HepG2 (cell line): ENCODE measurements around the gene SPTSSB. TPM values are rescaled to one million over a fixed set of nuclear protein-coding genes. Genes with fewer than 3 reads are reported as not detected.
A peak's percentile ranks its signal among the peaks of the same experiment; 100 is the strongest.

Experiments used
- ARID2 ChIP-seq: sonication (generic); formaldehyde crosslinking; IDR thresholded peaks from 2 replicates; pipeline ENCODE4 v1.8.1; 2022; ENCODE audit warnings: mild to moderate bottlenecking, missing genetic modification reagents, borderline replicate concordance
- BHLHE40 ChIP-seq: IDR thresholded peaks from 2 replicates; pipeline ENCODE4 v1.6.1; 2011; ENCODE audit warnings: low read length, improper control_type of control experiment
- GLI4 ChIP-seq: sonication (generic); formaldehyde crosslinking; IDR thresholded peaks from 2 replicates; pipeline ENCODE4 v1.5.1; 2020; ENCODE audit warnings: missing genetic modification reagents, mild to moderate bottlenecking, moderate library complexity, borderline replicate concordance
- HNF4A ChIP-seq: sonication (generic); formaldehyde crosslinking; IDR thresholded peaks from 2 replicates; pipeline ENCODE4 v1.4.0; 2020; ENCODE audit warnings: missing genetic modification reagents
- IKZF4 ChIP-seq: sonication (generic); formaldehyde crosslinking; IDR thresholded peaks from 2 replicates; pipeline ENCODE4 v1.5.1; 2020; ENCODE audit warnings: borderline replicate concordance, mild to moderate bottlenecking, low read depth, missing genetic modification reagents; ENCODE audit errors: not compliant biosample characterization
- IRF1 ChIP-seq: sonication (generic); formaldehyde crosslinking; IDR thresholded peaks from 2 replicates; pipeline ENCODE4 v1.4.0; 2020; ENCODE audit warnings: low read depth, mild to moderate bottlenecking, missing genetic modification reagents
- KAT8 ChIP-seq: IDR thresholded peaks from 2 replicates; pipeline ENCODE4 v1.6.1; 2016; ENCODE audit warnings: missing genetic modification reagents, missing compliant biosample characterization
- KDM5A ChIP-seq: fragments of 200-600 bp; sonication (generic); IDR thresholded peaks from 2 replicates; pipeline ENCODE4 v1.7.0; 2018; ENCODE audit warnings: antibody characterized with exemption, mild to moderate bottlenecking, low read length, borderline replicate concordance
- MLXIP ChIP-seq: sonication (generic); formaldehyde crosslinking; IDR thresholded peaks from 2 replicates; pipeline ENCODE4 v1.9.0; 2021; ENCODE audit warnings: missing genetic modification reagents, borderline replicate concordance
- PAX8 ChIP-seq: sonication (generic); formaldehyde crosslinking; IDR thresholded peaks from 2 replicates; pipeline ENCODE4 v1.8.0; 2022; ENCODE audit warnings: mild to moderate bottlenecking, missing genetic modification reagents, borderline replicate concordance
- RARA ChIP-seq: IDR thresholded peaks from 2 replicates; pipeline ENCODE4 v1.6.1; 2016; ENCODE audit warnings: missing genetic modification reagents, missing compliant biosample characterization
- SIX4 ChIP-seq: sonication (generic); formaldehyde crosslinking; IDR thresholded peaks from 2 replicates; pipeline ENCODE4 v1.4.0; 2020; ENCODE audit warnings: missing genetic modification reagents
- SMAD9 ChIP-seq: sonication (generic); formaldehyde crosslinking; IDR thresholded peaks from 2 replicates; pipeline ENCODE4 v1.5.1; 2020; ENCODE audit warnings: mild to moderate bottlenecking, missing genetic modification reagents
- STAT5B ChIP-seq: sonication (generic); formaldehyde crosslinking; IDR thresholded peaks from 2 replicates; pipeline ENCODE4 v1.4.0; 2020; ENCODE audit warnings: missing genetic modification reagents
- THRA ChIP-seq: sonication (generic); formaldehyde crosslinking; IDR thresholded peaks from 2 replicates; pipeline ENCODE4 v1.4.0; 2020; ENCODE audit warnings: missing genetic modification reagents, borderline replicate concordance
- ZBTB20 ChIP-seq: sonication (generic); formaldehyde crosslinking; IDR thresholded peaks from 2 replicates; pipeline ENCODE4 v1.8.1; 2023; ENCODE audit warnings: missing genetic modification reagents, low read depth, mild to moderate bottlenecking, borderline replicate concordance
- ZBTB37 ChIP-seq: sonication (generic); formaldehyde crosslinking; IDR thresholded peaks from 2 replicates; pipeline ENCODE4 v1.4.0; 2020; ENCODE audit warnings: mild to moderate bottlenecking, missing genetic modification reagents
- ZFP36L1 ChIP-seq: sonication (generic); formaldehyde crosslinking; IDR thresholded peaks from 2 replicates; pipeline ENCODE4 v1.8.0; 2022; ENCODE audit warnings: mild to moderate bottlenecking, missing genetic modification reagents, moderate library complexity
- ZNF180 ChIP-seq: sonication (generic); formaldehyde crosslinking; IDR thresholded peaks from 2 replicates; pipeline ENCODE4 v1.4.0; 2020; ENCODE audit warnings: low read depth, missing genetic modification reagents, borderline replicate concordance
- ZNF230 ChIP-seq: sonication (generic); formaldehyde crosslinking; IDR thresholded peaks from 2 replicates; pipeline ENCODE4 v1.4.0; 2020; ENCODE audit warnings: mild to moderate bottlenecking, missing genetic modification reagents
- ZNF558 ChIP-seq: sonication (generic); formaldehyde crosslinking; IDR thresholded peaks from 2 replicates; pipeline ENCODE4 v1.9.0; 2022; ENCODE audit warnings: mild to moderate bottlenecking, missing genetic modification reagents, borderline replicate concordance
- ZNF781 ChIP-seq: sonication (generic); formaldehyde crosslinking; IDR thresholded peaks from 2 replicates; pipeline ENCODE4 v1.5.1; 2020; ENCODE audit warnings: borderline replicate concordance, mild to moderate bottlenecking, missing genetic modification reagents; ENCODE audit errors: not compliant biosample characterization
- polyA plus RNA-seq, 8 experiments: library from polyadenylated mRNA; depleted of rRNA in 3 of 8; stranded (reverse) in 7 of 8; unstranded in 1 of 8; fragments of >200 nt; fragmentation: Illumina TruSeq in 4 of 8; extraction: Trizol in 4 of 8; gene quantifications; 2 replicates each; pipeline versions ENCODE4 v1.2.1 to v1.2.3, GENCODE V29; 2011 to 2016; ENCODE audit warnings: low read depth in 4 of 8, missing spikeins in 1 of 8, mixed read lengths in 1 of 8; ENCODE audit not compliant: insufficient read depth in 1 of 8
- total RNA-seq, 5 experiments: library from RNA; depleted of rRNA; stranded (reverse); fragments of >200 nt; fragmentation: Illumina TruSeq; extraction: Trizol; gene quantifications; 2 replicates each; pipeline ENCODE4 v1.2.3, GENCODE V29; 2016; ENCODE audit warnings: low read depth in 1 of 5

Gene SPTSSB
- total and polyA plus RNA-seq, 2 of the 13 experiments (the other 11 are each of a cell fraction or from before 2014, with no cell fraction given): 0.51 to 2.4 TPM

- TF ChIP-seq SMAD9 (CRISPR knock-in tag) (no peak), GLI4 (CRISPR knock-in tag) (no peak), IKZF4 (CRISPR knock-in tag) (no peak), THRA (CRISPR knock-in tag) (peak; percentile 66; the same call in 1 of the 2 replicates), RARA (CRISPR knock-in tag) (peak; percentile 75), SIX4 (peak; percentile 73), ZNF558 (CRISPR knock-in tag) (no peak), PAX8 (CRISPR knock-in tag) (no peak), ZBTB37 (CRISPR knock-in tag) (no peak), ARID2 (CRISPR knock-in tag) (peak; percentile 68; the same call in 1 of the 2 replicates), ZBTB20 (CRISPR knock-in tag) (0 out of 2 replicates have a peak, but pooled peaks have one; percentile 70), IRF1 (CRISPR knock-in tag) (no peak), KDM5A (no peak), ZNF781 (CRISPR knock-in tag) (no peak), KAT8 (CRISPR knock-in tag) (peak; percentile 57; the same call in 1 of the 2 replicates), STAT5B (CRISPR knock-in tag) (no peak), ZNF180 (CRISPR knock-in tag) (no peak), MLXIP (CRISPR knock-in tag) (no peak), BHLHE40 (no peak), HNF4A (CRISPR knock-in tag) (peak; percentile 73; the same call in 1 of the 2 replicates), ZFP36L1 (CRISPR knock-in tag) (no peak), ZNF230 (CRISPR knock-in tag) (no peak)
Measured at GRCh38 chr3:161339517-161340500, 31.5 kb downstream of the SPTSSB start (continued).
